ENCODE measurements around the gene KRTAP5-6. TPM values are rescaled to one million over a fixed set of nuclear protein-coding genes. Genes with fewer than 3 reads are reported as not detected.

Gene KRTAP5-6
- total RNA-seq, 1 experiment from 2014 or later: not detected

GRCh38 chr11:1693327-1694063 lies 3.5 kb upstream of the KRTAP5-6 start:
- in situ Hi-C loops (cut with HindIII; ENCODE audit: low pct_unique_long_range_greater_than_20kb, low sequenced_read_pairs): no loop called here
- DNase-seq (ENCODE audit: low read depth): peak; percentile 54

GRCh38 chr11:1694064-1694845 lies 2.7 kb upstream of the KRTAP5-6 start:
- in situ Hi-C loops (cut with HindIII; ENCODE audit: low pct_unique_long_range_greater_than_20kb, low sequenced_read_pairs): no loop called here
- peak; percentile 61 for DNase-seq (ENCODE audit: low read depth)

GRCh38 chr11:1694846-1695547 lies 2.0 kb upstream of the KRTAP5-6 start:
- no peak for DNase-seq (ENCODE audit: low read depth)
- in situ Hi-C loops (cut with HindIII; ENCODE audit: low pct_unique_long_range_greater_than_20kb, low sequenced_read_pairs): no loop called here

- DNase-seq (ENCODE audit: low read depth): no peak
- in situ Hi-C loops (cut with HindIII; ENCODE audit: low pct_unique_long_range_greater_than_20kb, low sequenced_read_pairs): no loop called here
These were observed 1.4 kb upstream of the KRTAP5-6 start for GRCh38 chr11:1695548-1696108.

- no peak for DNase-seq (ENCODE audit: low read depth)
- in situ Hi-C loops (cut with HindIII; ENCODE audit: low pct_unique_long_range_greater_than_20kb, low sequenced_read_pairs): no loop called here
These were observed 2.8 kb downstream of the KRTAP5-6 start for GRCh38 chr11:1699771-1700170.

- in situ Hi-C loops (cut with HindIII; ENCODE audit: low pct_unique_long_range_greater_than_20kb, low sequenced_read_pairs): no loop called here
These were observed 4.3 kb downstream of the KRTAP5-6 start for GRCh38 chr11:1701091-1701807.

GRCh38 chr11:1702506-1702905 lies 5.5 kb downstream of the KRTAP5-6 start:
- no peak for DNase-seq (ENCODE audit: low read depth)
- in situ Hi-C loops (cut with HindIII; ENCODE audit: low pct_unique_long_range_greater_than_20kb, low sequenced_read_pairs): no loop called here

More at GRCh38 chr11:1701091-1701807, 4.3 kb downstream of the KRTAP5-6 start:
- no peak for DNase-seq (ENCODE audit: low read depth)

GRCh38 chr11:1703146-1703545 lies 6.2 kb downstream of the KRTAP5-6 start:
- in situ Hi-C loops (cut with HindIII; ENCODE audit: low pct_unique_long_range_greater_than_20kb, low sequenced_read_pairs): no loop called here
- no peak for DNase-seq (ENCODE audit: low read depth)

- peak; percentile 52 for DNase-seq (ENCODE audit: low read depth)
- in situ Hi-C loops (cut with HindIII; ENCODE audit: low pct_unique_long_range_greater_than_20kb, low sequenced_read_pairs): no loop called here
These were observed 8.4 kb downstream of the KRTAP5-6 start for GRCh38 chr11:1705126-1706052.

GRCh38 chr11:1706634-1707400 lies 9.8 kb downstream of the KRTAP5-6 start:
- peak; percentile 25 for DNase-seq (ENCODE audit: low read depth)
- in situ Hi-C loops (cut with HindIII; ENCODE audit: low pct_unique_long_range_greater_than_20kb, low sequenced_read_pairs): no loop called here

- in situ Hi-C loops (cut with HindIII; ENCODE audit: low pct_unique_long_range_greater_than_20kb, low sequenced_read_pairs): no loop called here
These were observed 10.8 kb downstream of the KRTAP5-6 start for GRCh38 chr11:1707751-1708150.

GRCh38 chr11:1708716-1709115 lies 11.7 kb downstream of the KRTAP5-6 start:
- DNase-seq (ENCODE audit: low read depth): no peak
- in situ Hi-C loops (cut with HindIII; ENCODE audit: low pct_unique_long_range_greater_than_20kb, low sequenced_read_pairs): no loop called here

More at GRCh38 chr11:1707751-1708150, 10.8 kb downstream of the KRTAP5-6 start:
- DNase-seq (ENCODE audit: low read depth): no peak

- in situ Hi-C loops (cut with HindIII; ENCODE audit: low pct_unique_long_range_greater_than_20kb, low sequenced_read_pairs): no loop called here
- no peak for DNase-seq (ENCODE audit: low read depth)
These were observed 18.2 kb downstream of the KRTAP5-6 start for GRCh38 chr11:1714908-1715885.

- in situ Hi-C loops (cut with HindIII; ENCODE audit: low pct_unique_long_range_greater_than_20kb, low sequenced_read_pairs): no loop called here
- DNase-seq (ENCODE audit: low read depth): no peak
These were observed 20.8 kb downstream of the KRTAP5-6 start for GRCh38 chr11:1717745-1718144.

GRCh38 chr11:1718326-1718725 lies 21.3 kb downstream of the KRTAP5-6 start:
- in situ Hi-C loops (cut with HindIII; ENCODE audit: low pct_unique_long_range_greater_than_20kb, low sequenced_read_pairs): no loop called here
- DNase-seq (ENCODE audit: low read depth): no peak
